ENCODE data around the gene TNS4. TPM values are rescaled to one million over a fixed set of nuclear protein-coding genes. Genes with fewer than 3 reads are reported as not detected.

The TNS4 gene
- total RNA-seq, 1 donor from 2014 or later: 0.78 TPM

DNA sequence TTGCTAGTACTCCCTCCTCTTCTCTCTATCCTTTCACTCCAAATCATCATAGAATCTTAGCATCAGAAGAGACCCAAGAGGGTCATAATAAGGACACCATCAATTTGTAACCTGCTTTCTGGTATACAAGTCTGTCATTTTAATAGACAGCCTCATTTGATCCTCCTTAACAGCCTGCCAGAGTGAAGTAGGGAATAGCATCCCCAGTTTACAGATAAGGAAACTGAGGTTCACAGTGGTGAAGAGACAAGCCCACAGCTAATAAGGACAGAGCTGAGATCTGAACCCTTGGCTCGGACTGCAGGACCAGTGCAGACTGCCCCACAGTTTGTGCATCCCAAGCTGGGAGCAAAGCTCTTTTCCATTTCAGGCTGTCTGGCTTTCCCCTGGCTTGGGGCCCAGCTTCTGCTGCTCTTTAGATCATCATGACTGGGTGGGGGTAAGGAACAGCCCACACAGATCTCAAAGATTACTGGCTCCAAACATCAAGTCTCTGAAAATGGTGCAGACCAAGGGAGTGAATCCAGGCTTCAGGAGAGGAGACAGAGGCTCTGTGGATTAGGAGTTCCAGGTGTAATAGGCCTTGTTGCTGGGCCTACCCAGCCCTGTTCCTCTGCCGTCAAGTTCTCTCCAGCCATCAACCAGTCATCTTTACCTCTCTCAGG lies 68.4 kb downstream of the TNS4 start:
- Histone ChIP-seq H3K4me1 (no peaks in the 10 kb centered on the region), H3K27me3 (no peaks in the 10 kb centered on the region), H3K4me3 (no peak overlapping the region), H3K36me3 (no peaks in the 10 kb centered on the region), H3K9me3 (no peaks in the 10 kb centered on the region), H3K27ac (no peak overlapping the region)
- DNase-seq: peak; percentile 47
- no peak for ATAC-seq
- TF ChIP-seq, protein P1, sequence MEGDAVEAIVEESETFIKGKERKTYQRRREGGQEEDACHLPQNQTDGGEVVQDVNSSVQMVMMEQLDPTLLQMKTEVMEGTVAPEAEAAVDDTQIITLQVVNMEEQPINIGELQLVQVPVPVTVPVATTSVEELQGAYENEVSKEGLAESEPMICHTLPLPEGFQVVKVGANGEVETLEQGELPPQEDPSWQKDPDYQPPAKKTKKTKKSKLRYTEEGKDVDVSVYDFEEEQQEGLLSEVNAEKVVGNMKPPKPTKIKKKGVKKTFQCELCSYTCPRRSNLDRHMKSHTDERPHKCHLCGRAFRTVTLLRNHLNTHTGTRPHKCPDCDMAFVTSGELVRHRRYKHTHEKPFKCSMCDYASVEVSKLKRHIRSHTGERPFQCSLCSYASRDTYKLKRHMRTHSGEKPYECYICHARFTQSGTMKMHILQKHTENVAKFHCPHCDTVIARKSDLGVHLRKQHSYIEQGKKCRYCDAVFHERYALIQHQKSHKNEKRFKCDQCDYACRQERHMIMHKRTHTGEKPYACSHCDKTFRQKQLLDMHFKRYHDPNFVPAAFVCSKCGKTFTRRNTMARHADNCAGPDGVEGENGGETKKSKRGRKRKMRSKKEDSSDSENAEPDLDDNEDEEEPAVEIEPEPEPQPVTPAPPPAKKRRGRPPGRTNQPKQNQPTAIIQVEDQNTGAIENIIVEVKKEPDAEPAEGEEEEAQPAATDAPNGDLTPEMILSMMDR (IDR thresholded peaks at IDR 0.05): no peak
- intact Hi-C loops (cut with DNase I): no loop called here

- DNase-seq (peak; percentile 13), ATAC-seq (no peak)
- Histone ChIP-seq H3K4me1 (no peaks in the 10 kb centered on the region), H3K27me3 (no peaks in the 10 kb centered on the region), H3K27ac (no peak overlapping the region), H3K36me3 (no peaks in the 10 kb centered on the region), H3K4me3 (no peak overlapping the region), H3K9me3 (no peaks in the 10 kb centered on the region)
- TF ChIP-seq, protein P1 (IDR thresholded peaks at IDR 0.05): no peak
- intact Hi-C loops (cut with DNase I): no loop called here
These were observed 70.2 kb downstream of the TNS4 start for GRCh38 chr17:40431231-40431602.

GRCh38 chr17:40430272-40431230 lies 70.9 kb downstream of the TNS4 start:
- Histone ChIP-seq H3K4me3 (no peak overlapping the region), H3K27me3 (no peaks in the 10 kb centered on the region), H3K27ac (no peak overlapping the region), H3K4me1 (no peaks in the 10 kb centered on the region), H3K9me3 (no peaks in the 10 kb centered on the region), H3K36me3 (no peaks in the 10 kb centered on the region)
- ATAC-seq (no peak), DNase-seq (peak; percentile 31)
- TF ChIP-seq, protein P1 (IDR thresholded peaks at IDR 0.05): no peak
- intact Hi-C loops (cut with DNase I): no loop called here

DNA sequence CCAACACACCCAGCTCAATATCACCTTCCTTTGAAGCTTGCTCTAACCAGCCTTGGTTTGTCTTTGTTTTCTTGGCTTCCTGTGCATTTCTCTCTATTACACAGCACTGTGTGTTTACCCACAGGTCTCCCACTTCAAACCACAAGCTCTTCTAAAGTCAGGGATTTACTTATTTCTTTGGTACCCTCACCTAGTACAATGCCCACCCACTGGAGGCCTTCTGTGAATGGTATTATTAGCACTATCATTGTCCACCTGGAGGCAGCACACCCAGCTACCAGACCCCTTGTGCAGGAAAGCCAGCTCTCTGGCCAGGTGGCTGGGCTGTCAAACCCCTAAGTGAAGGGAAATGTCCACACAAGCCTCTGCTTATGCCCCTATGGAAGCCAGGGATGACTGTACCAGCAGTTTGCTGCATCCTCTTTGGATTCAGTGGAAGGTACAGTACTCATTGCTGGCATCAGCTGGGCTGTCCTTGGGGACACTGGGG lies 74.4 kb downstream of the TNS4 start:
- TF ChIP-seq, protein P1 (IDR thresholded peaks at IDR 0.05): no peak
- no peaks in the 10 kb centered on the region for H3K36me3 ChIP-seq
- H3K27ac ChIP-seq: no peak overlapping the region
- H3K4me3 ChIP-seq: no peak overlapping the region
- no peaks in the 10 kb centered on the region for H3K27me3 ChIP-seq
- no peaks in the 10 kb centered on the region for H3K9me3 ChIP-seq
- no peak for ATAC-seq
- intact Hi-C loops (cut with DNase I): no loop called here
- peak; percentile 25 for DNase-seq
- no peaks in the 10 kb centered on the region for H3K4me1 ChIP-seq

Other genes with a start within 250 kb of the TNS4 start
- gene CDC6, start 213.7 kb downstream of the TNS4 start, total RNA-seq: 1.4 TPM
- gene RARA, start 192.4 kb downstream of the TNS4 start, total RNA-seq: 69.7 TPM
- gene GJD3, start 136.9 kb downstream of the TNS4 start, total RNA-seq: 2.8 TPM
- gene TOP2A, start 83.7 kb downstream of the TNS4 start, total RNA-seq: 3.3 TPM
- 381 TPM for gene IGFBP4, start 58.2 kb downstream of the TNS4 start, total RNA-seq
- gene CCR7, start 63.8 kb upstream of the TNS4 start, total RNA-seq: 1.1 TPM
- 80.2 TPM for gene SMARCE1, start 146.2 kb upstream of the TNS4 start, total RNA-seq
- 1.3 TPM for gene KRT222, start 163.6 kb upstream of the TNS4 start, total RNA-seq
- gene KRT24, start 202.1 kb upstream of the TNS4 start, total RNA-seq: not detected